H1 (cell line): Measurements from ENCODE around the gene STARD3NL. TPM values are rescaled to one million over a fixed set of nuclear protein-coding genes. Genes with fewer than 3 reads are reported as not detected.

Experiments used
- CTCF ChIA-PET: fragments of 300-600 bp; sonication (Branson Sonifier 250); formaldehyde crosslinking; loops from one replicate; lab custom pipeline; 2021; ENCODE audit not compliant: partially characterized antibody; lab: Charles Lee
- POLR2A ChIA-PET: fragments of 300-600 bp; sonication (Branson Sonifier 250); formaldehyde crosslinking; loops from one replicate; lab custom pipeline; 2021; ENCODE audit warnings: inconsistent platforms; ENCODE audit not compliant: partially characterized antibody; lab: Charles Lee
- DNase-seq, 2 experiments: peaks; one replicate each; pipeline versions ENCODE4 v3.0.0 to v3.0.0-alpha.2; 2010 to 2022; ENCODE audit warnings: low spot score in 2 of 2, low read depth in 1 of 2, mixed read lengths in 1 of 2
- FAIRE-seq: peaks from 2 replicates; lab custom pipeline; 2011; peaks lifted over from hg19 to GRCh38; lab: Jason Lieb, UNC
- H2AFZ ChIP-seq: 2 replicates; pipeline ENCODE4 v1.8.1; 2012; ENCODE audit warnings: low read length, inconsistent platforms
- H2AK5ac ChIP-seq: 2 replicates; pipeline ENCODE4 v1.6.1; 2013; ENCODE audit warnings: low read depth, low read length
- H2BK120ac ChIP-seq: replicated peaks from 2 replicates; pipeline ENCODE3; 2013; ENCODE audit warnings: low read depth, low read length, inconsistent platforms
- H2BK12ac ChIP-seq: 2 replicates; pipeline ENCODE4 v1.6.1; 2013; ENCODE audit warnings: low read depth, low read length
- H2BK15ac ChIP-seq: 2 replicates; pipeline ENCODE4 v1.6.1; 2013; ENCODE audit warnings: low read length
- H2BK20ac ChIP-seq: 2 replicates; pipeline ENCODE4 v1.6.1; 2013; ENCODE audit warnings: low read length
- H2BK5ac ChIP-seq: 2 replicates; pipeline ENCODE4 v1.6.1; 2013; ENCODE audit warnings: low read depth, low read length
- H3K14ac ChIP-seq: 2 replicates; pipeline ENCODE4 v1.6.1; 2013; ENCODE audit warnings: inconsistent platforms; ENCODE audit not compliant: insufficient read length
- H3K18ac ChIP-seq: 2 replicates; pipeline ENCODE4 v1.6.1; 2013; ENCODE audit warnings: low read length; ENCODE audit errors: extremely low read depth
- H3K23ac ChIP-seq: 2 replicates; pipeline ENCODE4 v1.6.1; 2013; ENCODE audit warnings: inconsistent platforms; ENCODE audit not compliant: insufficient read length
- H3K23me2 ChIP-seq: 2 replicates; pipeline ENCODE4 v1.6.1; 2013; ENCODE audit warnings: low read depth, low read length
- H3K27ac ChIP-seq: 2 replicates; pipeline ENCODE4 v1.6.1; 2011; ENCODE audit warnings: low read depth, low read length, inconsistent platforms
- H3K27me3 ChIP-seq, 4 experiments: replicated peaks in 1 of 4; 1 replicate in 1 of 4; 2 replicates in 3 of 4; pipeline versions ENCODE4 v1.6.1 to v1.8.1; 2011 to 2013; ENCODE audit warnings: low read length in 3 of 4, mild to moderate bottlenecking in 3 of 4, inconsistent platforms in 2 of 4, mixed read lengths in 2 of 4, moderate library complexity in 1 of 4; ENCODE audit not compliant: control insufficient read depth in 3 of 4, insufficient read depth in 3 of 4; ENCODE audit errors: extremely low read depth in 1 of 4
- H3K36me3 ChIP-seq, 4 experiments: 2 replicates each; pipeline versions ENCODE4 v1.6.1 to v1.8.1; 2011 to 2013; ENCODE audit warnings: mild to moderate bottlenecking in 4 of 4, low read length in 3 of 4, moderate library complexity in 2 of 4, control low read depth in 1 of 4, inconsistent platforms in 1 of 4; ENCODE audit not compliant: insufficient read depth in 4 of 4, control insufficient read depth in 2 of 4
- H3K4ac ChIP-seq: replicated peaks from 2 replicates; pipeline ENCODE3; 2013; ENCODE audit warnings: low read length, low read depth, mixed read lengths, inconsistent platforms; ENCODE audit not compliant: insufficient read length
- H3K4me1 ChIP-seq, 4 experiments: replicated peaks in 1 of 4; 1 replicate in 1 of 4; 2 replicates in 3 of 4; pipeline versions ENCODE4 v1.6.1 to v1.8.1; 2011 to 2013; ENCODE audit warnings: low read length in 3 of 4, inconsistent platforms in 2 of 4, mixed read lengths in 1 of 4; ENCODE audit not compliant: insufficient read depth in 4 of 4, control insufficient read depth in 3 of 4
- H3K4me2 ChIP-seq, 2 experiments: 2 replicates each; pipeline versions ENCODE4 v1.6.1 to v1.8.1; 2011 to 2013; ENCODE audit warnings: low read depth in 2 of 2, low read length in 2 of 2, control low read depth in 1 of 2, inconsistent platforms in 1 of 2, mild to moderate bottlenecking in 1 of 2; ENCODE audit not compliant: insufficient read depth in 1 of 2
- H3K4me3 ChIP-seq, 4 experiments: fragments of 200-600, 300-600 bp in 1 of 4; sonication (generic), shearing (Covaris generic), sonication (Bioruptor Twin) in 1 of 4; 2 replicates each; pipeline versions ENCODE4 v1.5.1 to v1.8.1; 2011 to 2016; ENCODE audit warnings: low read length in 4 of 4, low read depth in 3 of 4, control low read depth in 2 of 4, inconsistent platforms in 2 of 4, mild to moderate bottlenecking in 2 of 4, mixed read lengths in 1 of 4, moderate library complexity in 1 of 4; ENCODE audit not compliant: insufficient read depth in 2 of 4; ENCODE audit errors: extremely low read depth in 1 of 4
- H3K56ac ChIP-seq: replicated peaks from 2 replicates; pipeline ENCODE3; 2013; ENCODE audit warnings: low read depth, mild to moderate bottlenecking, mixed read lengths, low read length, inconsistent platforms; ENCODE audit not compliant: insufficient read length
- H3K79me1 ChIP-seq: 2 replicates; pipeline ENCODE4 v1.6.1; 2013; ENCODE audit warnings: low read depth, low read length, control low read depth
- H3K79me2 ChIP-seq, 2 experiments: 2 replicates each; pipeline versions ENCODE4 v1.6.1 to v1.8.1; 2012 to 2013; ENCODE audit warnings: low read length in 2 of 2, mild to moderate bottlenecking in 2 of 2, inconsistent platforms in 1 of 2; ENCODE audit not compliant: insufficient read depth in 2 of 2, control insufficient read depth in 1 of 2
- H3K9ac ChIP-seq, 4 experiments: replicated peaks in 1 of 4; 1 replicate in 1 of 4; 2 replicates in 3 of 4; pipeline versions ENCODE4 v1.6.1 to v1.8.1; 2011 to 2013; ENCODE audit warnings: low read depth in 3 of 4, low read length in 3 of 4, control low read depth in 2 of 4, mild to moderate bottlenecking in 2 of 4, moderate library complexity in 2 of 4, inconsistent platforms in 1 of 4; ENCODE audit errors: extremely low read depth in 1 of 4
- H3K9me3 ChIP-seq, 2 experiments: 2 replicates each; pipeline versions ENCODE4 v1.6.1 to v1.8.1; 2012 to 2013; ENCODE audit warnings: mild to moderate bottlenecking in 2 of 2, moderate library complexity in 2 of 2, control low read depth in 1 of 2, inconsistent platforms in 1 of 2, low read depth in 1 of 2, low read length in 1 of 2, mixed read lengths in 1 of 2; ENCODE audit not compliant: insufficient read depth in 2 of 2
- H4K20me1 ChIP-seq, 2 experiments: replicated peaks in 1 of 2; 2 replicates each; pipeline versions ENCODE3 to v1.8.1; 2011 to 2013; ENCODE audit warnings: inconsistent platforms in 2 of 2, low read length in 2 of 2, mild to moderate bottlenecking in 1 of 2; ENCODE audit not compliant: insufficient read depth in 2 of 2, control insufficient read depth in 1 of 2
- H4K5ac ChIP-seq: 2 replicates; pipeline ENCODE4 v1.6.1; 2013; ENCODE audit warnings: low read length, low read depth, mixed read lengths, inconsistent platforms; ENCODE audit not compliant: insufficient read length
- H4K8ac ChIP-seq: 2 replicates; pipeline ENCODE4 v1.8.0; 2013; ENCODE audit warnings: mild to moderate bottlenecking, moderate library complexity, low read length, inconsistent platforms; ENCODE audit not compliant: insufficient read depth; ENCODE audit errors: extremely low read depth
- H4K91ac ChIP-seq: replicated peaks from 2 replicates; pipeline ENCODE3; 2013; ENCODE audit warnings: low read length, mixed read lengths, inconsistent platforms; ENCODE audit not compliant: insufficient read length
- BCL11A ChIP-seq, 2 experiments: IDR thresholded peaks; one replicate each; pipeline ENCODE4 v1.6.1; 2011; ENCODE audit warnings: low read depth in 2 of 2, low read length in 2 of 2, mild to moderate bottlenecking in 2 of 2
- POLR2AphosphoS5 ChIP-seq: IDR thresholded peaks from 2 replicates; pipeline ENCODE4 v1.6.1; 2011; ENCODE audit warnings: low read depth, low read length
- TEAD4 ChIP-seq: IDR thresholded peaks from 2 replicates; pipeline ENCODE4 v1.6.1; 2012; ENCODE audit warnings: low read depth, low read length, inconsistent platforms, mixed read lengths
- WGBS, 2 experiments: shearing (Covaris generic) in 1 of 2; methylation state at CpG; one replicate each; pipeline versions ENCODE4 v1.1.6 to v1.1.7; 2013 to 2015; ENCODE audit warnings: low lambda C conversion rate in 2 of 2, mixed read lengths in 2 of 2, inconsistent platforms in 1 of 2, low coverage in 1 of 2, missing lambda C conversion rate in 1 of 2; ENCODE audit not compliant: insufficient replicate concordance in 2 of 2, insufficient coverage in 1 of 2, insufficient read length in 1 of 2; ENCODE audit errors: extremely low coverage in 1 of 2, missing lambda C conversion rate in 1 of 2; 5-methylcytosine and 5-hydroxymethylcytosine counted together
- polyA plus RNA-seq, 7 experiments: library from polyadenylated mRNA; depleted of rRNA in 3 of 7; stranded (reverse) in 5 of 7; unstranded in 2 of 7; fragments of >200 nt in 5 of 7; fragments of 200-250 nt in 2 of 7; gene quantifications; 1 replicate in 5 of 7; 2 replicates in 1 of 7; 4 replicates in 1 of 7; pipeline versions ENCODE4 v1.2.1 to v1.2.3, GENCODE V29; 2011 to 2013; ENCODE audit warnings: missing spikeins in 2 of 7, mixed read lengths in 2 of 7
- total RNA-seq: library from RNA; stranded (reverse); fragmentation: NEBNext Ultra II Directional; extraction: Animal tissue kit (Norgen Biotek cat#: 25700); gene quantifications from 2 replicates; pipeline ENCODE4 v1.2.1, GENCODE V29; 2021

STARD3NL gene
- total and polyA plus RNA-seq, 2 of the 8 experiments (the other 6 are each of a cell fraction or from before 2014, with no cell fraction given), result 27.1 to 40.5 TPM

GRCh38 chr7:38181111-38181510 is 3.1 kb downstream of the STARD3NL start:
- DNase-seq, result no peak
- H4K8ac ChIP-seq, result no peak overlapping the region
- no peaks in the 10 kb centered on the region; the same call in 1 of the 2 replicates for H3K79me1 ChIP-seq
- CTCF ChIA-PET, result interaction anchor here (1.1 to 3.6 kb wide), 3 partner anchors 35 to 260 kb away, joined by 3 to 12 read pairs (median 3); partner anchors contain the start of gene EPDR1
- TF ChIP-seq POLR2AphosphoS5 (no peak), TEAD4 (no peak), BCL11A (IDR thresholded peaks at IDR 0.05; ENCODE audit: low read depth in 2 of 2, low read length in 2 of 2) (no peak)
- TF ChIP-seq, all 59 proteins: peak for 0
- H3K27me3 ChIP-seq, result no peaks in the 10 kb centered on the region
- WGBS, 2 experiments, result 28% methylated on average over 1 of the region's 1 CpG; no CpG with 5 or more reads in 1 of the 2 experiments
- no peak for FAIRE-seq
- H3K18ac ChIP-seq, result no peak overlapping the region
- no peak overlapping the region for H4K91ac ChIP-seq
- no peak overlapping the region for H3K27ac ChIP-seq
- no peak overlapping the region for H3K4me2 ChIP-seq
- H3K14ac ChIP-seq, result no peak overlapping the region
- no peaks in the 10 kb centered on the region for H3K36me3 ChIP-seq
- no peak overlapping the region for H2BK120ac ChIP-seq
- no peaks in the 10 kb centered on the region for H3K9me3 ChIP-seq
- H3K79me2 ChIP-seq, result peaks cover 0 to 57% of the 10 kb centered on the region in 2 experiments; a peak in 2 of 4 replicates
- peaks cover 0 to 4% (median 0%) of the 10 kb centered on the region in 4 experiments; a peak in 2 of 7 replicates for H3K4me1 ChIP-seq
- no peak overlapping the region for H4K5ac ChIP-seq
- H2BK15ac ChIP-seq, result no peak overlapping the region
- H3K56ac ChIP-seq, result no peak overlapping the region
- H3K4ac ChIP-seq, result no peak overlapping the region
- POLR2A ChIA-PET, result interaction anchor here (1.0 to 1.6 kb wide), 2 partner anchors 34 to 451 kb away, joined by 3 to 4 read pairs; partner anchors contain the start of gene AMPH
- H3K23me2 ChIP-seq, result no peaks in the 10 kb centered on the region
- H3K4me3 ChIP-seq, result no peak overlapping the region
- no peak overlapping the region for H2BK5ac ChIP-seq
- H4K20me1 ChIP-seq, result no peaks in the 10 kb centered on the region
- no peak overlapping the region for H2AFZ ChIP-seq
- no peak overlapping the region for H3K23ac ChIP-seq
- no peak overlapping the region for H3K9ac ChIP-seq
- no peak overlapping the region for H2BK12ac ChIP-seq
- no peak overlapping the region for H2AK5ac ChIP-seq
- no peak overlapping the region for H2BK20ac ChIP-seq
